Calu3 (cell line): ENCODE measurements around the gene LRRC61. TPM values are rescaled to one million over a fixed set of nuclear protein-coding genes. Genes with fewer than 3 reads are reported as not detected.
A peak's percentile ranks its signal among the peaks of the same experiment; 100 is the strongest.

ENCODE experiments used
- BruUV-seq: library from RNA; stranded (reverse); fragments of 400-500 nt; replicated peaks from 2 replicates; lab custom pipeline; 2021; lab: Mats Ljungman, UMichigan
- CTCF ChIA-PET: fragments of 300-600 bp; sonication (Branson Sonifier 250); formaldehyde crosslinking; loops from one replicate; lab custom pipeline; 2022; ENCODE audit warnings: antibody characterized with exemption; lab: Charles Lee
- DNase-seq: peaks from one replicate; pipeline ENCODE4 v3.0.0; 2022
- H3K27ac Mint-ChIP-seq: one replicate; pipeline ENCODE4 v1.8.0; 2022; ENCODE audit warnings: mixed read lengths; ENCODE audit not compliant: unreplicated experiment
- H3K27me3 Mint-ChIP-seq: one replicate; pipeline ENCODE4 v1.8.0; 2022; ENCODE audit warnings: mixed read lengths; ENCODE audit not compliant: unreplicated experiment
- H3K36me3 Mint-ChIP-seq: one replicate; pipeline ENCODE4 v1.8.0; 2022; ENCODE audit warnings: mild to moderate bottlenecking, moderate library complexity, mixed read lengths; ENCODE audit not compliant: insufficient read depth, unreplicated experiment
- H3K4me1 Mint-ChIP-seq: one replicate; pipeline ENCODE4 v1.8.0; 2022; ENCODE audit warnings: mild to moderate bottlenecking, low read depth, mixed read lengths; ENCODE audit not compliant: unreplicated experiment
- H3K4me3 Mint-ChIP-seq: one replicate; pipeline ENCODE4 v1.8.0; 2022; ENCODE audit warnings: mild to moderate bottlenecking, low read depth, moderate library complexity, mixed read lengths; ENCODE audit not compliant: unreplicated experiment
- H3K9me3 Mint-ChIP-seq: one replicate; pipeline ENCODE4 v1.8.0; 2022; ENCODE audit warnings: low read depth, mixed read lengths; ENCODE audit not compliant: unreplicated experiment
- intact Hi-C: fragments of 100-400 bp; cut with micrococcal nuclease; formaldehyde crosslinking; loops from one replicate; pipeline ENCODE4 v1.10.0; 2022; ENCODE audit not compliant: unreplicated experiment
- total RNA-seq: library from RNA; stranded (reverse); gene quantifications from 2 replicates; pipeline ENCODE4 v1.2.3, GENCODE V29; 2022
- TF ChIP-seq, protein P1 (sequence below): fragments of 200-600 bp; IDR thresholded peaks from one replicate; pipeline ENCODE4 v1.8.0; 2022; ENCODE audit warnings: antibody characterized with exemption; ENCODE audit not compliant: unreplicated experiment

The LRRC61 gene
- total RNA-seq, 1 experiment from 2014 or later = 14.6 TPM

DNA sequence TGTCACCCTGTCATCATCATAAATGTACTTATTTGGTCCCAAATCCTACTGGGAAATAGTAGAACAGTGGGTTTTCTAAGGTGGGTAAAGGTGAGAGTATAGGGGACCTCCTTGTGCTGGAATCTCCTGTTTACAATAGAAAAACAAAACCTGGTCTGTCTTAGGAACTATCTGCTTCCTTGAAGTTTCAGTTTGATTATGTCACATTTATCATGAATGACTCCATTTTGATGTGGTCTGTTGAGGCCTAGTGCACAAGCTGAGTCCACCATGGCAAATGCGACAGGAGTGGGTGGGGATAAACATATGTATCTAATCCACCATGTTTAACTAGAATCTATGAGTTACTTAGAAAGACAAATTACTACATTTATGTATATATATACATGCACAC is 32.5 kb downstream of the LRRC61 start:
- intact Hi-C loops = loop anchor here (1.0 kb wide), 1 partner anchor 66 kb away; no protein-coding TSS in a partner anchor
- BruUV-seq = no TSS peak
- peaks cover 10% of the 10 kb centered on the region for H3K36me3 Mint-ChIP-seq
- peaks cover 28% of the 10 kb centered on the region for H3K4me1 Mint-ChIP-seq
- no peaks in the 10 kb centered on the region for H3K27me3 Mint-ChIP-seq
- CTCF ChIA-PET = no interaction called here
- peaks cover 3% of the 10 kb centered on the region for H3K9me3 Mint-ChIP-seq
- TF ChIP-seq, protein P1, sequence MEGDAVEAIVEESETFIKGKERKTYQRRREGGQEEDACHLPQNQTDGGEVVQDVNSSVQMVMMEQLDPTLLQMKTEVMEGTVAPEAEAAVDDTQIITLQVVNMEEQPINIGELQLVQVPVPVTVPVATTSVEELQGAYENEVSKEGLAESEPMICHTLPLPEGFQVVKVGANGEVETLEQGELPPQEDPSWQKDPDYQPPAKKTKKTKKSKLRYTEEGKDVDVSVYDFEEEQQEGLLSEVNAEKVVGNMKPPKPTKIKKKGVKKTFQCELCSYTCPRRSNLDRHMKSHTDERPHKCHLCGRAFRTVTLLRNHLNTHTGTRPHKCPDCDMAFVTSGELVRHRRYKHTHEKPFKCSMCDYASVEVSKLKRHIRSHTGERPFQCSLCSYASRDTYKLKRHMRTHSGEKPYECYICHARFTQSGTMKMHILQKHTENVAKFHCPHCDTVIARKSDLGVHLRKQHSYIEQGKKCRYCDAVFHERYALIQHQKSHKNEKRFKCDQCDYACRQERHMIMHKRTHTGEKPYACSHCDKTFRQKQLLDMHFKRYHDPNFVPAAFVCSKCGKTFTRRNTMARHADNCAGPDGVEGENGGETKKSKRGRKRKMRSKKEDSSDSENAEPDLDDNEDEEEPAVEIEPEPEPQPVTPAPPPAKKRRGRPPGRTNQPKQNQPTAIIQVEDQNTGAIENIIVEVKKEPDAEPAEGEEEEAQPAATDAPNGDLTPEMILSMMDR = no peak
- H3K27ac Mint-ChIP-seq = no peak overlapping the region
- no peak for DNase-seq
- no peak overlapping the region for H3K4me3 Mint-ChIP-seq

DNA sequence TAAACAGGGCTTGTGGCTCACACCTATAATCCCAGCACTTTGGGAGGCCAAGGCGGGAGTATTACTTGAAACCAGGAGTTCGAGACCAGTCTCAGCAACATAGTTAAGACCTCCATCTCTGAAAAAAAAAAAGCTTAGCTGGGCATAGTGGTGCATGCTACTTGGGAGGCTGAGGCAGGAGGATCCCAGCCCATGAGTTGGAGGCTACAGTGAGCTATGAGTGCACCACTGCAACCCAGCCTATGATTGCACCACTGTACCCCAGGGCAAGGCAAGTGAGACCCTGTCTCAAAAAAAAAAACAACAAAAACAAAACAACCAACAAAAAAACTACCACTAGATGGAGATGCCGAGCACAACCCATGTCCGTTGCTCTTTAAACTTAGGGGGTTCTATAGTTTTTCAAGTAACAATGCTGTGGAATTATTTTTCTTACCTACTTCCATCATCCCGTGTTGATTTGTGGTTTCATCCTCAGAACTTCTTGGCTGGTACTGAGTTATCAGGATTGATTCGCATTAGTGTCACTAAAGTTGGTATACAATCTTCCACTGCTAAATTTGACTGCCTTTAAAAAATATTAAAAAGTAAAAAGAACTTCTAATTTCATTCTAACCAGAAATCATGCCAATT is 33.2 kb downstream of the LRRC61 start:
- peaks cover 3% of the 10 kb centered on the region for H3K9me3 Mint-ChIP-seq
- CTCF ChIA-PET = interaction anchor here (0.6 kb wide), 1 partner anchor 16 kb away, joined by 4 read pairs; no protein-coding TSS in a partner anchor
- BruUV-seq = no TSS peak
- peaks cover 10% of the 10 kb centered on the region for H3K36me3 Mint-ChIP-seq
- no peak overlapping the region for H3K4me3 Mint-ChIP-seq
- no peak overlapping the region for H3K27ac Mint-ChIP-seq
- H3K27me3 Mint-ChIP-seq = no peaks in the 10 kb centered on the region
- no peak for DNase-seq
- TF ChIP-seq, protein P1 = peak; percentile 74
- intact Hi-C loops = loop anchor here (1.0 kb wide), 1 partner anchor 65 kb away; no protein-coding TSS in a partner anchor
- peaks cover 27% of the 10 kb centered on the region for H3K4me1 Mint-ChIP-seq

DNA sequence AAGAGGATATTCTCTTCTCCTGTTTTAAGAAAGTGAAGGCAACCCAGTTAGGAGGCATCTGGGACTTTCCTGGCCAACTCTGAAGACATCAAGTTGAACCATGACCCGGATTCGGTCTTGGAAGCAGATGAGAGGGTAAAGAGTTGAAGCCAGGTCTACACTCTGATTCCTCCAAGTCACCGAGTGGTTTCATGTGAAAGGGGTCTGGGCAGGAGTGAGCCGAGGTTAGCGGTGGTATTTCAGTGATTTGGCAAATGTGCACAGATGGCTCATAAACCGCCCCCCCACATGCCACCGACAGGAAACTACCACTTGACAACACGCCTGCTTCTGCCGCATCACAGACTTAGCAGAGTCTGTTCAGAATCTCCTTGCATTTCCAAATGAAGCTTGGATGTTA is 34.1 kb downstream of the LRRC61 start:
- DNase-seq = no peak
- Mint-ChIP-seq H3K4me1 (peaks cover 18% of the 10 kb centered on the region), H3K27me3 (no peaks in the 10 kb centered on the region), H3K9me3 (peaks cover 3% of the 10 kb centered on the region), H3K36me3 (peaks cover 9% of the 10 kb centered on the region), H3K27ac (no peak overlapping the region), H3K4me3 (no peak overlapping the region)
- intact Hi-C loops = no loop called here
- TF ChIP-seq, protein P1 = no peak
- no TSS peak for BruUV-seq
- CTCF ChIA-PET = interaction anchor here (1.5 kb wide), 1 partner anchor 9 kb away, joined by 3 read pairs; no protein-coding TSS in a partner anchor

DNA sequence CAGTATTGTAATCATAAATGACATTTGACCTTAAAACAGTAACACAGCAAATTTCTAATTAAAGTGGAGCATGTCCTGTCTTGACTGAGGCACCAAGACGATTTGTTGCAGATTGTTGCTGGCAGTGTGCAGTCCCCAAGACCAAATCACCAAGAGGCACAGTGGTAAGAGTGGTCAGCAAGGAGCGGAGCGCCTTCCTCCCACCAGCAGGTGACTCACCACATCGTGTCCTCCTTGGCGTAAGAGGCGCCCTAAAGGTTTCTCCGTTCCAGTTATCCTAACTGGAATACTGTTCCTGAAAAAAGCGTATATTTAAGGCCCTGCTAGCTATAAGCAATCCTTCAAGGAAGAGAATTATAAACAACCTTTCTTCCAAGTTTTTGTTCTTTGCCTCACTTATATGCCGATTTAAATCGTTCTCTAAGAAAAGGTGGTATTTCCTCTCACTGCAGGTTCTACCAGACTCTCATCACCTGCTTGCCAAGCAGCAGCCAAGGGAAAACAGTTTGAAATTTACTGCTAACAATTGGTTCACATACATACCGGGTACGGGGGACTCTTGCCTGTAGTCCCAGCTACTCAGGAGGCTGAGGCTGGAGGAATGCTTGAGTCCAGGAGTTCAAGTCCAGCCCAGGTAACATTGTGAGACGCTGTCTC is 34.7 kb downstream of the LRRC61 start:
- TF ChIP-seq, protein P1 = no peak
- H3K27ac Mint-ChIP-seq = no peak overlapping the region
- H3K4me3 Mint-ChIP-seq = no peak overlapping the region
- BruUV-seq = no TSS peak
- intact Hi-C loops = no loop called here
- H3K4me1 Mint-ChIP-seq = peaks cover 15% of the 10 kb centered on the region
- DNase-seq = no peak
- no peaks in the 10 kb centered on the region for H3K27me3 Mint-ChIP-seq
- CTCF ChIA-PET = interaction anchor here (0.7 to 1.5 kb wide), 2 partner anchors 9 to 42 kb away, joined by 3 read pairs; no protein-coding TSS in a partner anchor
- H3K9me3 Mint-ChIP-seq = peaks cover 3% of the 10 kb centered on the region
- peaks cover 5% of the 10 kb centered on the region for H3K36me3 Mint-ChIP-seq
